Right atrium auricular region (tissue), 2 donors: ENCODE measurements around the gene LYRM7. TPM values are rescaled to one million over a fixed set of nuclear protein-coding genes. Genes with fewer than 3 reads are reported as not detected.

Source experiments
- DNase-seq: peaks from one replicate; pipeline ENCODE4 v3.0.0-alpha.2; 2019; ENCODE audit warnings: low spot score
- H3K27ac ChIP-seq, 2 donors: fragments of 200-600 bp; sonication (generic); 1 replicate in 1 of 2; 2 replicates in 1 of 2; pipeline ENCODE4 v1.5.1; 2016 to 2019
- H3K27me3 ChIP-seq, 2 donors: fragments of 200-600 bp; sonication (generic); one replicate each; pipeline versions ENCODE4 v1.5.1 to v1.6.0; 2017 to 2019
- H3K36me3 ChIP-seq: fragments of 200-600 bp; sonication (generic); one replicate; pipeline ENCODE4 v1.5.1; 2016
- H3K4me1 ChIP-seq, 2 donors: fragments of 200-600 bp; sonication (generic); one replicate each; pipeline versions ENCODE4 v1.5.1 to v1.6.0; 2017 to 2019
- H3K4me3 ChIP-seq, 2 donors: fragments of 200-600 bp; sonication (generic); 1 replicate in 1 of 2; 2 replicates in 1 of 2; pipeline ENCODE4 v1.5.1; 2017 to 2019; ENCODE audit warnings: mild to moderate bottlenecking in 1 of 2, moderate library complexity in 1 of 2
- H3K9me3 ChIP-seq, 2 donors: fragments of 200-600 bp; sonication (generic); one replicate each; pipeline ENCODE4 v1.5.1; 2019
- CTCF ChIP-seq, 2 donors: fragments of 200-600 bp; sonication (generic); IDR thresholded peaks; one replicate each; pipeline ENCODE4 v1.5.1; 2019; ENCODE audit warnings: antibody characterized with exemption in 2 of 2
- total RNA-seq, 2 donors: library from RNA; depleted of rRNA; stranded (reverse); fragments of >200 nt; gene quantifications; one replicate each; pipeline ENCODE4 v1.1.0, GENCODE V29; 2016

Gene LYRM7
- total RNA-seq, 2 donors from 2014 or later: 7.5 to 30.7 TPM

- Histone ChIP-seq H3K27ac (peak overlapping the region; percentile 80 to 83), H3K9me3 (no peaks in the 10 kb centered on the region)
Observed at GRCh38 chr5:131169810-131170539, 769 bp upstream of the LYRM7 start.

GRCh38 chr5:131171276-131171810 lies 599 bp downstream of the LYRM7 start:
- no peaks in the 10 kb centered on the region for H3K9me3 ChIP-seq
- peak overlapping the region; percentile 61 to 68 for H3K4me3 ChIP-seq
- no peak for DNase-seq
- H3K27me3 ChIP-seq: no peaks in the 10 kb centered on the region
- peak overlapping the region; percentile 80 to 83 for H3K27ac ChIP-seq
- H3K4me1 ChIP-seq: peaks cover 0 to 19% of the 10 kb centered on the region in 2 donors
- no peaks in the 10 kb centered on the region for H3K36me3 ChIP-seq
- TF ChIP-seq CTCF (IDR thresholded peaks at IDR 0.05): no peak

More at GRCh38 chr5:131169810-131170539, 769 bp upstream of the LYRM7 start:
- H3K4me1 ChIP-seq: peaks cover 0 to 25% of the 10 kb centered on the region in 2 donors
- no peak for TF ChIP-seq CTCF (IDR thresholded peaks at IDR 0.05)
- H3K4me3 ChIP-seq: peak overlapping the region; percentile 61 to 68
- no peak for DNase-seq
- H3K27me3 ChIP-seq: no peaks in the 10 kb centered on the region
- H3K36me3 ChIP-seq: no peaks in the 10 kb centered on the region

GRCh38 chr5:131180407-131180806 lies 9.7 kb downstream of the LYRM7 start:
- TF ChIP-seq CTCF (IDR thresholded peaks at IDR 0.05): no peak
- H3K27me3 ChIP-seq: no peaks in the 10 kb centered on the region
- no peaks in the 10 kb centered on the region for H3K36me3 ChIP-seq
- H3K4me1 ChIP-seq: no peaks in the 10 kb centered on the region
- DNase-seq: no peak
- H3K27ac ChIP-seq: no peak overlapping the region
- no peak overlapping the region for H3K4me3 ChIP-seq
- H3K9me3 ChIP-seq: no peaks in the 10 kb centered on the region

- H3K4me1 ChIP-seq: no peaks in the 10 kb centered on the region
- H3K36me3 ChIP-seq: no peaks in the 10 kb centered on the region
- H3K9me3 ChIP-seq: no peaks in the 10 kb centered on the region
- H3K27me3 ChIP-seq: no peaks in the 10 kb centered on the region
- no peak overlapping the region for H3K4me3 ChIP-seq
- H3K27ac ChIP-seq: no peak overlapping the region
- no peak for DNase-seq
- TF ChIP-seq CTCF (IDR thresholded peaks at IDR 0.05): no peak
Observed at GRCh38 chr5:131182839-131183238, 12.1 kb downstream of the LYRM7 start.

GRCh38 chr5:131185523-131186104 lies 14.9 kb downstream of the LYRM7 start:
- no peak overlapping the region for H3K4me3 ChIP-seq
- H3K4me1 ChIP-seq: no peaks in the 10 kb centered on the region
- no peak for DNase-seq
- no peaks in the 10 kb centered on the region for H3K9me3 ChIP-seq
- H3K27ac ChIP-seq: no peak overlapping the region
- no peaks in the 10 kb centered on the region for H3K27me3 ChIP-seq
- H3K36me3 ChIP-seq: peaks cover 7% of the 10 kb centered on the region
- TF ChIP-seq CTCF (IDR thresholded peaks at IDR 0.05): no peak
